HG03342 (cell line): ENCODE results near the gene LGALS9.
"Not testable (repeated sequence)": the region's sequence is repeated elsewhere in the genome, so short reads cannot be mapped to it uniquely, and the experiment has no call there.

ENCODE experiments used
- ATAC-seq: cut with Tn5 transposase; IDR thresholded peaks from one replicate; pipeline ENCODE4 v1.9.1; 2021; ENCODE audit warnings: mild to moderate bottlenecking, moderate library complexity; ENCODE audit not compliant: unreplicated experiment

Gene LGALS9

GRCh38 chr17:27670791-27671590, 40.0 kb downstream of the LGALS9 start:
- ATAC-seq: no peak

DNA sequence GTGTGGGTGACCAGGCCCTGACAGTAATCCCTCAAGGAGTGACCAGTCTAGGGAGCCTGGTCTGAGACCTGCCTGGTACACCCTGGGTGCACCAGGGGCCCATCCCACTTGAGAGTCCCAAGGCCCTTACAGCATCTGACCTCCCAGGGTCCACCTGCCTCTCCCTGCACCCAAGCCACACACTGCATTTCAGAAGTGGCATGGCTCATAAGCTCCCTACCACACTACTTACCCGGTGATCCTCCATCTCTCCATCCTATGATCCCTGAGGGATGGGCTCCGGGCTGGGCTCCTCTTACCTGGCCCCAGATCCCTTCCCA, 40.6 kb downstream of the LGALS9 start:
- ATAC-seq: no peak

GRCh38 chr17:27671977-27672480, 41.0 kb downstream of the LGALS9 start:
- ATAC-seq: not testable (repeated sequence)

DNA sequence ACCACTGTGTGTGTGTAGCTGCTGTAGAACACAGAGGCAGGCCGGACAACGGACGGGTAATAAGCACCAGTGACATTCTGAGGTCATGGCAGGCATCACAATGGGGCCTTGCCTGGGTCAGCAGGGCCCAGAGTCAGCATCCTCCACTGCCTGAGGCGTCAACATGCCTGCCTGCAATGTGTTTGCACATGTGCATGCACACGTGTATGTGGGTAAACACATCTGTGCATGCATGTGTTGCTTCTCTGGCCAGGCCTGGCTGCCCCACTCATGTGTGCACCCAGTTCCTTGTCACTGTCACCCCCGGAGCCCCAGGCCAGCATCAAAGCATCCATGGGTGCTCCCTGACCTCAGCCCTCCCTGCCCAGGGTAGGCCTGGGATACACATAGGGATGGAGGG, 43.3 kb downstream of the LGALS9 start:
- ATAC-seq: no peak

DNA sequence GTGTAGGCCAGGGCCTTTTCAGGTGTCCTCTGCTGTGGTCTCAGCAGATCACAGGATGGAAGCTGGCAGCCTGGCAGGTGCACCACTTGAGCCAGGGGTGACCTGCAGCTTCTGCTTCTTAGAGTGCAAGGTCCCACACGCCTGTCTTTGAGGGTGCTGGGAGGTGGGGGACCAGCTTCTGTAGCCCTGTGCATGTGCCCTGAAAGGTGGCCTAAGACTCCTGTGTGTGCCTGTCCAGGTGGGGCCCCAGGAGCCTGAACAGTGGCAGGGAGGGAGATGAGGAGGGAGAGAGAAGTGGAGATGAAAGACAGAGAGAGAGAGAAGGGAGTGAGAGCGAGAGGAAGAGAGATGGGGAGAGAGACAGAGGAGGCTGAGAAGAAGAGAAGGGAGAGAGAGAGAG, 46.2 kb downstream of the LGALS9 start:
- ATAC-seq: no peak

GRCh38 chr17:27686322-27686721, 55.3 kb downstream of the LGALS9 start:
- ATAC-seq: not testable (repeated sequence)

DNA sequence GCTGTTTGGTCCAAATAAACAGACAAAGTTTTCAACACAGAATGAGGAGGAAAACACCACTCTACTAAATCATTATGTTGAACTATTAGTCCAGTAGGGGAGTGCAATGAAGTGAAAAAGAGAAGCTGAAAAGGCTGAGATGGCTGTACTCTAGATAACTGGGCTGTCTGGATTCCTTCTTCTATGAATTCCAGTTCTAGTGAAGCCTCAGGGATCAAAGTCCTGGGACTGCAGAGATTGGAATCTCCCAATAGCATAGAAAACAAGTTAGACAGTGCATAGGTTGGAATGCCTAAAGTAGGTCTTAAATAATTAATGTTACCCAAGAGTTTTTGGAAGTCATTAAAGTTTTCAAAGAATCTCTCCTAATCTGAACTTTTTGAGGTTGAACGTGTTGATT, 59.9 kb downstream of the LGALS9 start:
- no peak for ATAC-seq

DNA sequence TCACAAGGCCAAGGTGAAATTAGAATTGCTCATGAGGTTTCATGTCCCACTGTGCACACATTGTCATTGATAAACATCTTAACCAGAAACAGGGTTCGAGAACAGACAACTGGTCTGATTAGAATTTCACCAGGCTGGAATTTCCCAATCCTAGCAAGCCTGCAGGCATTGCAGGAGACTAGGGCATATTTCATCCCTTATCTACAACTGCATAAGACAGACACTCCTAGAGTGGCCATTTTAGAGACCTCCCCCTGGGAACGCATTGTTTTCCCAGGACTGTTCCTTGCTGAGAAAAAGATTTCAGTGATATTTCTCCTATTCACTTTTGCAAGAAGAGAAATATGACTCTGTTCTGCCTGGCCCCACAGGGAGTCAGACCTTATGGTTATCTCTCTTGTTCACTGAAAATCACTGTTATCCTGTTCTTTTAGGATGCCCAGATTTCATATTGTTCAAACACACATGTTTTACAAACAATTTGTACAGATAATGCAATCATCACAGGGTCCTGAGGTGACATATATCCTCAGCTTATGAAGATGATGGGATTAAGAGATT, 64.3 kb downstream of the LGALS9 start:
- ATAC-seq: not testable (repeated sequence)
